ENCODE measurements around the gene ABCA1. TPM values are rescaled to one million over a fixed set of nuclear protein-coding genes. Genes with fewer than 3 reads are reported as not detected.
"Not testable (repeated sequence)": the region's sequence is repeated elsewhere in the genome, so short reads cannot be mapped to it uniquely, and the experiment has no call there.

Gene ABCA1, protein sequence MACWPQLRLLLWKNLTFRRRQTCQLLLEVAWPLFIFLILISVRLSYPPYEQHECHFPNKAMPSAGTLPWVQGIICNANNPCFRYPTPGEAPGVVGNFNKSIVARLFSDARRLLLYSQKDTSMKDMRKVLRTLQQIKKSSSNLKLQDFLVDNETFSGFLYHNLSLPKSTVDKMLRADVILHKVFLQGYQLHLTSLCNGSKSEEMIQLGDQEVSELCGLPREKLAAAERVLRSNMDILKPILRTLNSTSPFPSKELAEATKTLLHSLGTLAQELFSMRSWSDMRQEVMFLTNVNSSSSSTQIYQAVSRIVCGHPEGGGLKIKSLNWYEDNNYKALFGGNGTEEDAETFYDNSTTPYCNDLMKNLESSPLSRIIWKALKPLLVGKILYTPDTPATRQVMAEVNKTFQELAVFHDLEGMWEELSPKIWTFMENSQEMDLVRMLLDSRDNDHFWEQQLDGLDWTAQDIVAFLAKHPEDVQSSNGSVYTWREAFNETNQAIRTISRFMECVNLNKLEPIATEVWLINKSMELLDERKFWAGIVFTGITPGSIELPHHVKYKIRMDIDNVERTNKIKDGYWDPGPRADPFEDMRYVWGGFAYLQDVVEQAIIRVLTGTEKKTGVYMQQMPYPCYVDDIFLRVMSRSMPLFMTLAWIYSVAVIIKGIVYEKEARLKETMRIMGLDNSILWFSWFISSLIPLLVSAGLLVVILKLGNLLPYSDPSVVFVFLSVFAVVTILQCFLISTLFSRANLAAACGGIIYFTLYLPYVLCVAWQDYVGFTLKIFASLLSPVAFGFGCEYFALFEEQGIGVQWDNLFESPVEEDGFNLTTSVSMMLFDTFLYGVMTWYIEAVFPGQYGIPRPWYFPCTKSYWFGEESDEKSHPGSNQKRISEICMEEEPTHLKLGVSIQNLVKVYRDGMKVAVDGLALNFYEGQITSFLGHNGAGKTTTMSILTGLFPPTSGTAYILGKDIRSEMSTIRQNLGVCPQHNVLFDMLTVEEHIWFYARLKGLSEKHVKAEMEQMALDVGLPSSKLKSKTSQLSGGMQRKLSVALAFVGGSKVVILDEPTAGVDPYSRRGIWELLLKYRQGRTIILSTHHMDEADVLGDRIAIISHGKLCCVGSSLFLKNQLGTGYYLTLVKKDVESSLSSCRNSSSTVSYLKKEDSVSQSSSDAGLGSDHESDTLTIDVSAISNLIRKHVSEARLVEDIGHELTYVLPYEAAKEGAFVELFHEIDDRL (N-terminal part only)
- 76.6 TPM for total RNA-seq (ENCODE audit: insufficient read depth, low replicate concordance)

DNA sequence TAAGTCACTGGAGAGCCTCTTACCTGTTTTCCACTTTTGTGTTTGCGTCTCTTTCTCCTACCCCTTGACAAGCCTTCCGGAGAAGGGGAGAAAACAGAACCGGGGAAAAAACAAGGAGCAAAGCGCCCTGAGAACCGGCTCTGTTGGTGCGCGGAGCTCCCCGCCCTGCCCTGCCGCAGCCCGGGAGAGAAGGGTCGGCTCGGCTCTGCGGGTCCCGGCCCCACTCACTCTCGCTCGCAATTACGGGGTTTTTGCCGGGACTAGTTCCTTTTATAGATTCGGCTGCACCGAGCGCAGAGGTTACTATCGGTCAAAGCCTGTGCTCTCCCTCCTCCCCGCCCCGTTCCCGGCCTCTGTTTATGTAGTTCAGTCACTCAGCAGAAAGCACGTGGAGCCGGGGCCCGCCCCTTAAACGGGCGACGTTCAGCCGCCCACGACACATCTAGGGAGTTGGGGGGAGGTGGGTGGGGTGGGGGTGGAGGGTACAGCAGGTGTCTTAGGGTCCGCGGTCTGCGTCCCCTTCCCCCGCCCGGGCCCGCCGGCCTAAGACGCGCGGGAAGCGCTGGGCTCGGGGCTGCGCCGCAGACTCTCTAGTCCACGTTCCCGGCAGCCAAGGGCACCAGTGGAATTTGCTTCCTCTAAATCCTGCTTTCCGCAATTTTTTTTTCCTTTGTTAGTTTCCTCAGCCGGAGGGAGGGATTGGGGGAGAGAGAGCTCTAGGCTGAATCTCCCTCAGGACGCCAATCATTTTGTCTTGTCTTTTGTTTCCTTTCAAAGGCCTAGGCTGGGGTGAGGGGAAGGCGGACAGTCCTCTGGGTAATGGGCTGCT lies at the start of gene ABCA1:
Gene ABCA1, minus strand, starts transcription at position 244 of the 829 bp plus-strand sequence. CDS start 24,476 bp downstream, outside the sequence.
- peak; percentile 93 for DNase-seq (ENCODE audit: low spot score)

DNA sequence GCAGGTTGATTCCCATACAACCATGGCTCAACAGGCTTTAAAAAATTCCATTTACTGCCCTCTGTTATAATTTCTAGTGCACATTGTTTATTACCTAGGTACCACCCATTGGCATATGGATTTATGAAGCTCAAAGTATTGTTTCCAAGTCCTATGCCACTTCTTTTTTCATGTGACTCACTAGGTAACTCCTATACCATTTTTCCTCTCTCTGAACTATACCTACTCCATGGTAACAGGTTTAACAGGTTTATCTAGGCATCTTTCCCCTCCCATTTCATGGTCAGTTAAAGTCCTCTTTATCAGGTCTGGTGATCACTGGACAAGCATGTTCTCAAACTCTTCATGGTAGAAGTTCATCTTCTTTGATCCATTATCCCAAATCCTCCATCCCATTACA lies 49.6 kb upstream of the ABCA1 start:
- DNase-seq (ENCODE audit: low spot score), result no peak

DNA sequence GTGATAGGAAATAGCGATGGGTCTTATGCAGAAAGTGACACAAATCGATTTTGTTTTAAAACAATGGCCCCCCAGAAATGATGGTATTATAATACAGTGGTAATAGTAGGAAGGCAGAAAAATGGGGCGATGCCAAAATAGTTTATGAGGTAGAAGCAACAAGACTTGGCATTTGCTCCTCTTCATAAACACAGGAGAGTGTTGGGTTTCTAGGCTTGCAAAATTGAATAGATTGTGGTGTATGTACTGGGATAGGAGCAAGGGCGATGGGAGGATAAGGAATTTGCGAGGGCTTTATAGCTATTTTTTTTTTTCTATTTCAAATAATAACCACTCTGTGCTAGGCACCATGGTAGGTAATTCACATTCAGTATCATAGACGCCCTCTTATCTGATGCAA lies 49.2 kb upstream of the ABCA1 start:
- no peak for DNase-seq (ENCODE audit: low spot score)

DNA sequence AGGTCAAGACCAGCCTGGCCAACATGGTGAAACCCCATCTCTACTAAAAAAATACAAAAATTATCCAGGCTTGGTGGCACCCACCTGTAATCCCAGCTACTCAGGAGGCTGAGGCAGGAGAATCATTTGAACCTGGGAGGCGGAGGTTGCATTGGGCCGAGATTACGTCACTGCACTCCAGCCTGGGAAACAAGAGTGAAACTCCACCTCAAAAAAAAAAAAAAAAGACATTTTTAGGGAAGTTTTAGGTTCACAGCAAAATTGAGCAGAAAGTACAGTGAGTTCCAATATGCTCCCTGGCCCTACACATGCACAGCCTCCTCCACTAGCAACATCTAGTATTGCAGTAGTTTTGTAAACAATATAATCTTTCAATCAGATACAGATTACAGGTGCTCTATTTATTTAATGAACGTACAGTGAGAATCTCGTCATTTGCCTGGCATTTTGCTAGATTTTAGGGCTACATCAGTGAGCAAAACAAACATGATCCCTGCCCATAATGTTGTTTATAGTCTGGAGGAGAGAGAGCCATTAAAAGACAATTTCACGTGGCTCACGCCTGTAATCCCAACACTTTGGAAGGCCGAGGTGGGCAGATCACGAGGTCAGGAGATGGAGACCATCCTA lies 48.1 kb upstream of the ABCA1 start:
- not testable (repeated sequence) for DNase-seq (ENCODE audit: low spot score)

DNA sequence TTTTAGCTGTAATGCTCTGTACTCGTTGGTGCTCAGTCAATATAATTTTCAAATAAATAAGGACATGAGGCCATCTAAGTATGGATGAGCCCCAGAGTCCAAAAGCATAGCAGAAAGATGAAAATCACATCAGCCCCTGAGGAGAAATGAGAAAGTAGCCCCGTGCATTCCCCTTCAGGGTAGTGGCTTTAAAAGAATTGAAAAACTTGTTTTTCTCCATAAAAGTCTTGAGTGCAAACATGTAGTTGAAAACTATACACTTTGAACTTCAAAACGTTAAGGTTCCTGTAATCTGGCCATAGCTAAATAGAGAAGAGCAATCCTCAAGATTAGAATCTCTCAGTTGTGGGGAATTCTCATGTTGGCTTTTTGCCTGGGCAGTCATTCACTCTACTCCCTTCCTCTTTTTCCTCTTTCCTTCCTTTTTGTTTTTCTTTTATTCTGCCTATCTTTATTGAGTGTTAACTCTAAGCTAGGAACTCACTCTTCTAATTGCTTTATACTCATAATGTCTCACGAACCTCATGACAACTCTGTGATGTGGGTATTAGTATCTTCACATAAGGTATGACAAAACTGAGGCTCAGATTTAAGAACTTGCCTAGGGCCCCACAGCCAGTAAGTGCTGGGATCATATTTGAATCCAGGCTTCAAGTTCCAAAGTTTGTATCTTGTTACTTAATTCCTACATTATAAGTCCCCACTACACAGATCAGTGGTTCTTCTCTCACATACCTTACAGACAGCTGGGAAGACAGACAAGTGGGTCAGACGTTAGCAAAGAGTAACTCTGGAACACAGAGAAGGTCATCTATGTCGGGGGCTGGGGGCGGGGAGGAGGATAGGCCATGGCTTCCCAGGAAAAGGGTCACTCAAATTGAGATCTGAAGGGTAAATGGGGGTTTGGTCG lies 46.4 kb upstream of the ABCA1 start:
- peak; percentile 72 for DNase-seq (ENCODE audit: low spot score)

DNA sequence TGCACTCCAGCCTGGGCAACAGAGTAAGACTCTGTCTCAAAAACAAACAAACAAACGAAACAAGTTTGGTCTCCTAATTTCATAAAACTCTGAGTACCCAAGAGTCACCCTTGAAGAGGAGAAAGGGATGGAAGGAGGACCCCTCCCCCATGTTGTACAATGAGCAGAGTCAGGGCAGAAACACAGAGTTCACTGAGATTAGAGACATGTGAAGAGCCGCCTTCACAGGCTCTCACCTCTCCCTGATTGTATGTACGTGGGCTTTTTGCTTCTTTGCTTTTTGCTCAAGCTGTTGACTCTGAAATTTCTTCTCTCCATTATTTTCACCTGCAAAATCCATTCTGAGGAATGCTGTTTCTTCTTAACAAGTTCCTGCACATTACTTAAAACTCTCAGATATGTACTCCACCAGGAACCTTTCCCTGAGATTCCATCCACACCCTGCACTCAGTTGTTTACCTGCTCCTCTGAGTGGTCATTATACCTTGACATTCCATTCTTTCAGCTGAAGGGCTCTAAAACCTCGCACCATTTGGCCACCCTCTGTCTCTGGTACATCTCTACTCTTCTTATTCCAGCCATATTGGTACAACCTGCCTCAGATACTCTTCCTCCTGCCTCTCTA lies 44.4 kb upstream of the ABCA1 start:
- no peak for DNase-seq (ENCODE audit: low spot score)

DNA sequence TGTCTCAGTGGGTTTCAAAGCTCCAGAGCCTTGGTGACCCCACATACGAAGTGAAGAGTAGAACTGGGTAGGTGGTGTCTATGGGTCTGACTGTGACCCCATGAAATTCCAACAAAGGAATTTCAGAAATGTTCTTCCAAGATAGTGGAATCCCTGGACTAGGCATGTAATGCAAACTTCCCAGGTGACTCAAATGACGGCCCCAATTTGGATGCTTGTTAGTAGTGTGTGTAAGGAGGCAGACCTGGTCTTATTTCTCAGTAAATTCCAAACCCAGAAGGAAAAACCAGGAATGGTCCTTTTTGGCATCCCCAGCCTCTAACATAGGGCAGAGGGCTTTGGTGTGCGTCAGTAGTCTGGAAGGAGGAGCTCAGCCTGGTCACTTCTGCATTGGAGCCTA lies 43.6 kb upstream of the ABCA1 start:
- DNase-seq (ENCODE audit: low spot score), result no peak

DNA sequence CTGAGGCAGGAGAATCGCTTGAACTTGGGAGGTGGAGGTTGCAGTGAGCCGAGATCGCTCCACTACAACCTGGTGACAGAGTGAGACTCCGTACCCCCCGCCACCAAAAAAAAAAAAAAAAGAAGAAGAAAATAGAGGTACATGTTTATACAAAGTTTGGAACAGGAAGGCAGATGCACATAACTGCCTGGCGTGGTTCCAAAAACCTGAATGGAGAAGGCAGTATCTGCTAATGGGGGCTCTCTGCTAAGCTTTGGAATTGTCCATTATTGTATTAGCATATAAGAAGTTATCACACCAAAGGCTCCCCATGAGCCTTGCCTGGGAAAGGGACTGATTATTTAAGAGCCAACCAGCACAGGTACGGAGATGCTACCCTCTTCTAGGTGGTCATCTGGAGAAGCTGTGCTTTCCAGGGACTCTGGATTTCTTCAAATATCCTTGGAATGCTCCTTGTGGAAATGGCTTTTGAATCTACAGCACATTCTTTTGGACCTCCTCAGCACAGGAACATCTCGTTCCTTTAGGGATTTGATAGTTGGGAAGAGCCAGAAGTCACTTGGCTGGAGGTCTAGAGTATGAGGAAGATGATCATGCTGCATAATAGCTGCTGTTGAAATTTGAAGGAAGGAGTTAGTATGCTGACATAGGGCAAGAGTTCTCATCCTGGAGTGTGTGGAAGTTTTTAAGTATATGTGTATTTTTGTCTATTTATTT lies 42.5 kb upstream of the ABCA1 start:
- no peak for DNase-seq (ENCODE audit: low spot score)

DNA sequence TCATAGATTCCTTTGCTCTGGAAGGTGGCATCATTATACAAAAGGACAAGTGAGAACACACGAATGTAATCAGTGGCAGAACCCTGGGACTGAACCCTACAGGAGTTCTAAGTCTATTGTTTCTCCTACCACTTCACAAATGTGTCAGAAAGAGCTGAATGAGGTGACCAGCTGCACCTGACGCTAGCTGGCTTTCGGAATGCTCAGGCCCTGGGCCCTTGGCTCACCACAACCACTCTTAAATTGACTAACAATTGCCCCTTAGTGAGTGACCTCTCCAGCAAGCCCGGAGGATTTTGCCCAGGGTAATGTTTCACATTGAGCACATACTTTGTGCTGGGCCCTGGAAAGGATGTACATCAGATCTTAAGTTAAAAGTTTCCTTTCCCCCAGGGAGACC lies 41.2 kb upstream of the ABCA1 start:
- no peak for DNase-seq (ENCODE audit: low spot score)

DNA sequence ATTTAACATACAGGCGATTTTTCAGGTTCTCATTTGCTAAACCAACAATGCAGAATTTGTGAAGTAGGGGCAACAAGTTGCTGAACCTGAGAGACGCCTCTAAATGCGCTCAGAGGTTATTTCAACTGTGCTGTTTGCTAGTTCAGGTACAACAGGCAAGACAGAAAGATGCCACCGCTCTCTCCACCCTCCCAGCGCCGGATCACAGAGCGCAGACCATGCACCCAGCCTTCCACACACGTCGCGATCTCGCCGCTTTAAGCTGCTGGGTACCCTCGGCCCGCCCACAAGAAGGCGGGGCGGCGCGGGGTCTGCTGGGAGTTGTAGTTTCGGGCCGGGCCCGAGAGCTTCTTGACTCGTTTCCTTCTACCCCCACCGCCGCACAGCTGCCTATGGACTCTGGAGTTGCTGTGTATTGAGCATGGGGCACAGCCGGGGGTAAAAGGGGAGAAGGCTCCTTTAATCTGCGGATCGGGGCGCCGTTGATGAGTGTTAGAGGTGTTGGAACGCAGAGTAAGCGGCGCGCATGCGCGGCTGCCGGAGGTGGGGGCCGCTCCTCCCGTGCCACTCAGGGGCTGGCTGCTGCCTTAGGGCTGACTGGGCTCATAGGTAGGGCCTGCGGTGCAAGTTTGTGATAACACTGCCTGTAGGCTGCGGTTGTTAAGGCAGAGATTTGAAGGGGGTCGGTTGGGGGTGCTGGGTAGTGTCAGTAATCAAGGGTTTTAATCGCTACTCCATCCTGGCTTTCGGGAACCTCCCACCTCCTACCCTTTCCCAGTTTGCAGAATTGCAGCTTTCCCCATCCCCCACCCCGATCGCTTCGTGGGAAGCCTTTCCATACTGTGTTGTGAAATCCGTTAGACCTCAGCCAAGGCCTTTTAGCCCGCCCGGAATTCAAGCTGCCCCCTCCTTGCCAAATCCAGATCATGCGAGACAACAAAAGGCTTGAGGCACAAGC lies 40.3 kb upstream of the ABCA1 start:
- DNase-seq (ENCODE audit: low spot score), result peak; percentile 96

DNA sequence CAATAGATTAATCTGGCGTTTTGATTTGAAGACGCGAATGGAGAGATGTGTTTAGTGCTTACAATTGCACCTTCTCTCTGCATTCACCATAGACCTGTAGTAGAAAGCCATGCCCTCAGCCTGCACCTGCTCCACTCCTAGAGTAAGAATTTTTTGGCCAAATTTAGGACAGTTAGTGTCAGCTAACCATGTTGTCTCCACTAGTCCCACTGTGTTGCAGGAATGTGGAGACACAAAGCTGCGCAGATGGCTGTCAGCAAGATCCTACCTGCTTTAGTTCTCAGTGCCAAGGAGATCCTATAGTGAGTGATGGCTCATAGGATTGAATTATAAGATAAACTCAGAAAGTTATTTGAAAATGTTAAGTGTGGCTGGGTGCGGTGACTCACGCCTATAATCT lies 35.1 kb upstream of the ABCA1 start:
- no peak for DNase-seq (ENCODE audit: low spot score)

DNA sequence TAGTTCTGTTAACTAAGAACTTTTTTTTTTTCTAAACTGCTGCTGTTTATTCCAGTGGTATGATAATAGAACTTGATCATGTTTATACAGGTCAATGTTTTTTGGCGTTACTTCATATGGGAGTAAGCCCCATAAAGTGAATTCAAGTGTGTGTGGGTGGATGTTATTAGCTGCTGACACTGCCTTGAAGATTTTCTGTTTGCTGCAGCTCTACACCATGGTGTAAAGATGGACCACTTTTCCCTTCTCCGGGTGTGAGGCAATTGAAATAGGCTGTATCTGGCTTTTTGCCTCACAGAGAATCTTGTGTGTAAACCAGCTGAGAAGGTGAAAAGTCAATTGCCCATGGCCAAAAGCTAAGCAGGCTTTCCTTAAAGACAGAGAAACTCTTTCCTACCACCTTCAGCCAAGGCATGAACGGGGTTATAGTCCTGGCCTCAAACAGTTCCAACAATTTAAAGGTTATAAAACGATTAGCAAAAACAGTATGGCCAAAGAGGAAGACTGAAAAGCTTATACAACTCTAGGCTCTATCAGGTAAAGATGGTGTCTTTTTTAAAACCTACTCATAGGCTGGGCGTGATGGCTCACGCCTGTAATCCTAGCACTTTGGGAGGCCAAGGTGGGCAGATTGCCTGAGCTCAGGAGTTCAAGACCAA lies 33.9 kb upstream of the ABCA1 start:
- no peak for DNase-seq (ENCODE audit: low spot score)

DNA sequence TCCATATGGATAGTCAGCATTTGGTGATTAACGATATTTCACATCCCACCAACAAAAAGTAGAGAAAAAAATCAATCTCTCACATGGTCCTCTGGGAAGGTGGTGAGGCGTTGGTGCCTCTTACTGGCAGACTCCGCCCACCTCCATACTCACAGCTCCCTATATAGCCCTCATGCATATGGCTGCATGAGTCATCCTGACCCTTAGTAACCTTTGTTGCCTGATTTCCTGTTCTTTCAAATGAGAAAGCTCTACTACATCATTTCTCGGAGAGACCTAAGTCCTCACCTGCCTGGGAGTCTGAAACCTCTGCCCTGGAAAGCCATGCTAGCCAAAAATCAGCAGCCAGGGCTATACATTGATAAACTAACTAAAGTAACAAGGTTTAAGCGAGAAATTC lies 33.3 kb upstream of the ABCA1 start:
- peak; percentile 41 for DNase-seq (ENCODE audit: low spot score)

DNA sequence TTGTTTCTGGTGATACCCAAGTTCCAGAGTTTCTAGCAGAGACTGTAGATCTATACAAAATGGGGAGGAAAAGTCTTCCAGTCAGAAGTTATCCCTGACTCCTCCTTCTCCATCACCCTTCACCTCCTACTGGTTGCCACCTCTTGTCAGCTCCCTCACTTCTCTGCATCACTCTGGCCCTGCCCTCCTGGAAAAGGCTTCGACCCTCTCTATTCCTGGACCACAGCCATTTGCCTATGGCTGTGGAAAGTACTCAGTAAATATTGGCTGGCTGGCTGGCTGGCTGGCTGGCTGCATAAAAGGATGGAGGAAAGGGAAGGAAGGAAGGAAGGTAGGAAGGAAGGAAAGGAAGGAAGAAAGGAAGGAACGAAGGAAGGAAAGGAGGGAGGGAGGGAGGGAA lies 32.7 kb upstream of the ABCA1 start:
- no peak for DNase-seq (ENCODE audit: low spot score)

DNA sequence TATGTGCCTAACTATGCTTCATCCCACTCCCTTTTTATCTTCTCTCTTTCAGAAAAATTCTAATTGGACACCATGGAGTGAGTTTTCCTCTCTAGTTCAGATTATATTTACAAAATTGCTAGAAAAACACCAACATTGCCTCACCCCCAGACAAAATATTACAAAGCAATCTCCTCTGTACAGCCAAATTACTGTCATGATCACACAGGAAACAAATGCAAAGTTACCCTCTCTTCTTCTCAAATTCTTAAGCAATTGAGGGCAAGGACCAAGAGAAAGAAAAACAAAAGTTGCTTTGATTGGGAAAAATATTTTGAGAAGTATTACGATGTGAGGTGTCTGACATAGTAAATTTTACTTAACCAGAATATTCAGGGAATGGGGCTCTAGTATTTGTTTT lies 30.8 kb upstream of the ABCA1 start:
- no peak for DNase-seq (ENCODE audit: low spot score)

DNA sequence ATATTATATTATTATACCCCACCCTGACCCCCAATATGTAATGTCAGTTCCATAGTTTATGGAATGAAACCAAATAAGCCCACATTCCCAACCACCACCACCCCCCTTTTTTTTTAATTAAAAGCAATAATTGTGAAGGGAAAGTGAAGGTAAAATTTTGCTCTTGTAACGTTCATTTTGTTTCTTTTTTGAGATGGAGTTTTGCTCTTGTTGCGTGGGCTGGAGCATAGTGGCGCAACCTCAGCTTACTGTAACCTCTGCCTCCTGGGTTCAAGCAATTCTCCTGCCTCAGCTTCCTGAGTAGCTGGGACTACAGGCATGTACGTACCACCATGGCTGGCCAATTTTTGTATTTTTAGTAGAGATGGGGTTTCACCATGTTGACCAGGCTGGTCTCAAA lies 30.1 kb upstream of the ABCA1 start:
- DNase-seq (ENCODE audit: low spot score), result not testable (repeated sequence)

DNA sequence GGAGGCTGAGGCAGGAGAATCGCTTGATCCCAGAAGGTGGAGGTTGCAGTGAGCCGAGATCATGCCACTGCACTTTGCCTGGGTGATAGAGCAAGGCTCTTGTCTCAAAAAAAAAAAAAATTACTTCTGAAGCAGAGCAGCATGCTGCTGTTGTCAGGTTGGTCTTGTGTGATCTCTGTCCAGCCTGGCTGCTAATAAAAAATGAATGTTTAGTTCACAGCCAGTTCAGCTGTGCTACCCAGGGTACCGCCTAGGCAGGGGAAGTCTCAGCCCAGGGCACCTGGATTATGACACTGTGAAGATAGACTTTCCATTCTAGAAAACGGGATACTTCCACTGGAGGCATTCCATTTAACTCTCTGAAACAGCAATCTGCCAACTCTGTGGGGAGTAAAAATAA lies 23.5 kb upstream of the ABCA1 start:
- no peak for DNase-seq (ENCODE audit: low spot score)
